ENCODE measurements around the gene CD164.
"Not testable (repeated sequence)": the region's sequence is repeated elsewhere in the genome, so short reads cannot be mapped to it uniquely, and the experiment has no call there.

Gene CD164

DNA sequence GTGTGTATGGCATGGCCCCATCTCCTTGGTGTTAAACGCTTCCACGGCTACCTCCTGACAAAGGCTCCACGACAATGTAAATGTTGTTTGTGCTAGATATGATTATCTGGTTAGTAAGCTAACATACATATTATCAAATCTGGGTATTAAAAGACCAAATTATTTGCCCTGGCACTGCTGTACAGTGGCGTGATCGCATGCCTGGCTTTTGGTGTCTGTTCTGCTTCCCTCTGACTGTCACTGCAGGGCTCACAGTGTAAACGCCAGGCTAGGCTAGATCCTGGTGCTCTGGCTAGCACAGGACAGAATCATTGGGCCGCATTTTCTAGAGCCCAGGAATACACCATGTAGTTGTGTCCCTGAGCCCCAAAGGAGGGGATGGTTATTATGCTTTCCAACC lies 38.7 kb downstream of the CD164 start:
- no peak for DNase-seq (ENCODE audit: low spot score)

GRCh38 chr6:109342911-109343310 lies 39.4 kb downstream of the CD164 start:
- DNase-seq (ENCODE audit: low spot score), result no peak

- DNase-seq (ENCODE audit: low spot score), result no peak
Observed at GRCh38 chr6:109342506-109342905, 39.8 kb downstream of the CD164 start.

- no peak for DNase-seq (ENCODE audit: low spot score)
Observed at GRCh38 chr6:109340811-109341210, 41.5 kb downstream of the CD164 start.

GRCh38 chr6:109339906-109340678 lies 42.2 kb downstream of the CD164 start:
- no peak for DNase-seq (ENCODE audit: low spot score)

- DNase-seq (ENCODE audit: low spot score), result no peak
Observed at GRCh38 chr6:109336221-109336961, 45.9 kb downstream of the CD164 start.

- not testable (repeated sequence) for DNase-seq (ENCODE audit: low spot score)
Observed at GRCh38 chr6:109333870-109334269, 48.4 kb downstream of the CD164 start.

- no peak for DNase-seq (ENCODE audit: low spot score)
Observed at GRCh38 chr6:109332748-109333147, 49.5 kb downstream of the CD164 start.

GRCh38 chr6:109331081-109331480 lies 51.2 kb downstream of the CD164 start:
- no peak for DNase-seq (ENCODE audit: low spot score)

DNA sequence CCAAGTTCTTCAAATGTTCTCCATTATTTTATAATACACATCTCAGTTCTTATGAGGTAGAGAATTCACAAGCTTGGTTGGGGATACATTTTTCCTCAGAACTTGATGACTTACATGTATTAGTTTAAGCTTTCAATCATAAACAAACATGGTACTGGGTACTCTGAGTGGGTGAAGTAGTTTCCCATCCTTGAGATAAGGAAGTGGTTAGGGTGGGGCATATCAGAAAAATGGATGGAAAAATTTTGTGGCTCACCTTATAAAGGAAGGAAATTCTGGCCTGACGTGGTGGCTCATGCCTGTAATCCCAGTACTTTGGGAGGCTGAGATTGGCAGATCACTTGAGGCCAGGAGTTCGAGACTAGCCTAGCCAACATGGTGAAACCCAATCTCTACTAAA lies 52.0 kb downstream of the CD164 start:
- DNase-seq (ENCODE audit: low spot score), result no peak

DNA sequence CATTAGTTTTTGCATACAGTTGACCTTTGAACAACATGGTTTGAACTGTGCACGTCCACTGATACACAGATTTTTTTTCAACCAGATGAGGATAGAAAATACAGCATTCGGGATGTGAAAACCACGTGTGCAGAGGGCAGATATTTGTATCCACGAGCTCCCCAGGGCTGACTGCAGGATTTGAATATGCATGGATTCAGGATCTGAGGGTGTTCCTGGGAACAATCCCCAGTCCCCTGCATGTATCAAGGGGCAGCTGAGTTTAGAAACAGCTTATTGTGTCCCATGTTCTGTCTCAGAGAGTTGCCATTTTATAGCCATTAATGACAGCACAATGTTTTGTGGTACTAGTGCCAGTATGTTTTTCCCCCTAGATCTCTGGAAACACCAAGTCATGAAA lies 53.6 kb downstream of the CD164 start:
- no peak for DNase-seq (ENCODE audit: low spot score)

GRCh38 chr6:109327959-109328358 lies 54.3 kb downstream of the CD164 start:
- DNase-seq (ENCODE audit: low spot score), result no peak

DNA sequence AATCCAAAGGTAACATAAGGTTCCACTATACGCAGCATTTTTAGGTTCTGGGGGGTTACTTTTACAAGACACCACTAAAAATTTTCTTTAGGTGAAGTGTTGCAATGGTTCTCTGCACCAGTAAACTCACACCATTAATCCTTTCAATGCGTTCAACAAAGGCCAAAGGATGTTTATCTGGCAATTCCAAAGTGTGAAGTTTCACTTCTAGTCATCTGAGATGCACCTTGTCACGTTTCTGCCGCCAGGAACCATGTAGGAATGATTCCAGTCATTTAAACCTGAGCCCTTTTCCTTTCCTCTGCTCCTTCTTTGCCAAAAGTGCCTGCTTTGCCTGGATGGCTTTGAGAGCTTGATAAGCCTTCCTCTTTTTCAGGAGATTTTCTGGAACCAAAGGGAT lies 54.8 kb downstream of the CD164 start:
- DNase-seq (ENCODE audit: low spot score), result no peak

GRCh38 chr6:109326351-109326750 lies 55.9 kb downstream of the CD164 start:
- DNase-seq (ENCODE audit: low spot score), result no peak

- no peak for DNase-seq (ENCODE audit: low spot score)
Observed at GRCh38 chr6:109325400-109325801, 56.9 kb downstream of the CD164 start.

GRCh38 chr6:109323241-109323640 lies 59.0 kb downstream of the CD164 start:
- DNase-seq (ENCODE audit: low spot score), result no peak

DNA sequence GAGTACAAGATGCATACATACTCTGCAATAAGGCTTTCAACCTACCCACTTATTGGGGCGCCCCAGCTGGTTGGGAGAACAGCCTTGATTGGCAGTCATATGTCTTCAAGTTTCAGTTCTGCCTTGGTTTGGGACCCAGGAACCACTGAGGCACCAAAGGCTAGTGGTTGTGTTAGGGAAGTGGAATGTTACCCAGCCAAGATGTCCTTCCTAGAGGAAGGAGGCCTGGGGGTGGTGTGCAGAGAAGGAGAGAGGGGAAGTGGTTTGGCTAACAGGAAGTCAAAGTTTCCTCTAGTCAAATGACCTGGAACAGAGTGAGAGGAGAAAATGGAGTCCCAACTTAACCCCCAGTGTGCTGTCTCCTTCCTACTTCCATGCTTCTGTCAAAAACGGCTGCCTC lies 59.4 kb downstream of the CD164 start:
- no peak for DNase-seq (ENCODE audit: low spot score)

DNA sequence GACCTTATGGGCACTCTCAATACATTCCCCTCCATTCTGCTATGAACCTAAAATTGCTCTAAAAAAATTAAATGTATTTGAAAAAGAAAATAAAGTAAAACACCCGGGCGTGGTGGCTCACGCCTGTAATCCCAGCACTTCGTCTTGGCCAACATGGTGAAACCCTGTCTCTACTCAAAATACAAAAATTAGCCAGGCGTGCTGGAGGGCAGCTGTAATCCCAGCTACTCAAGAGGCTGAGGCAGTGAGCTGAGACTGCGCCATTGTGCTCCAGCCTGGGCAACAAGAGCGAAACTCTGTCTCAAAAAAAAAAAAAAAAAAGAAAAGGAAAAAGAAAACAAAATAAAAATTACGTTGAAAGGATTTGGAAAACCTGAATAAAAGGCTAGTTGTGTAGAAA lies 60.5 kb downstream of the CD164 start:
- DNase-seq (ENCODE audit: low spot score), result no peak

DNA sequence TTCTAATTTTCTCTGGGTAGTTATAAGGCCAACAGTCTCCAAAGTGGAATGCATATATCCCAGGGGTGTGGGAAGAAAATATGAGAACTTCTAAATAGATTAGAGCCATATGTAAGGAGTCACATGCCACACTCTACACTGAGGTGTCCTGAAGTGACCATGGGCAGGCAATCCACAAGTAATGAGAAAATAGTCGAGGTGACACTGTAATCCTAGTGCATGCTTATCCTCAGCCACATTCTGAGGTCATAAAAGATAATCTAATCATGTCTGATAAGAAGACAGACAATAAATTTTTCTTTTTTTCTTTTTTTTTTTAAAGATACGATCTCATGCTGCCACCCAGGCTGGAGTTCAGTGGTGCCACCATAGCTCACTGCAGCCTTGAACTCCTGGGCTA lies 62.2 kb downstream of the CD164 start:
- DNase-seq (ENCODE audit: low spot score), result peak; percentile 29

DNA sequence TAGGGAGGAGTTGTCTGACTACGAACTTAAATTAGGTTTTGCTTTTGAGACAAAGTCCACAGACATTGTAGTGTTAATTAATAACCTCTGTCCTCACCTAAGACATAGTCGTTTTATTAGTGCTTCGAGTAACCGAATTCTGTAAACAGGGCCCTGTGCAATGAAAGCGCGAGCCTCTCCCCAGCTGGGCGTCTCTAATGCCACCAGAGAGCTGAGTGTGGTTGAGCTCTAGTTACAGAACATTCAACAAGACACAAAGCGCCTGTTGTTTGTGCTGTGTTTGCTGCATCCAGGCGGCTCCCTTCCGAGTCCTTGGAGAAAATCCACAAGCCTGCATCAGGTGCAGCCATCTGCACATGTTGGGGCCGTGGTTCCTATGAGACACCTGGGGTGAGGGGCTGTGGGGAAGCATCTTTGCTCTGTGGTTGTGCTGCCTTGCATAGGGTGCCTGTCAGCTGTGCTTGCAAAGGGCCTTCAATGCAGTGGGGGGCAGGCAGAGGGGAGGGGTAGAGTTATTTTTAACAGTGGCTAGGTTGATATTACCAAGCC lies 63.9 kb downstream of the CD164 start:
- no peak for DNase-seq (ENCODE audit: low spot score)

- no peak for DNase-seq (ENCODE audit: low spot score)
Observed at GRCh38 chr6:109316909-109317308, 65.4 kb downstream of the CD164 start.

All from SK-N-DZ (cell line).